ENCODE results near the gene AMIGO3. TPM values are rescaled to one million over a fixed set of nuclear protein-coding genes. Genes with fewer than 3 reads are reported as not detected.
A peak's percentile ranks its signal among the peaks of the same experiment; 100 is the strongest.

The AMIGO3 gene
- 1 to 10 TPM in 2 of 3 donors, not detected in 1; 1.3 to 1.9 TPM for total RNA-seq
- 0.56 TPM for total RNA-seq (2013)

DNA sequence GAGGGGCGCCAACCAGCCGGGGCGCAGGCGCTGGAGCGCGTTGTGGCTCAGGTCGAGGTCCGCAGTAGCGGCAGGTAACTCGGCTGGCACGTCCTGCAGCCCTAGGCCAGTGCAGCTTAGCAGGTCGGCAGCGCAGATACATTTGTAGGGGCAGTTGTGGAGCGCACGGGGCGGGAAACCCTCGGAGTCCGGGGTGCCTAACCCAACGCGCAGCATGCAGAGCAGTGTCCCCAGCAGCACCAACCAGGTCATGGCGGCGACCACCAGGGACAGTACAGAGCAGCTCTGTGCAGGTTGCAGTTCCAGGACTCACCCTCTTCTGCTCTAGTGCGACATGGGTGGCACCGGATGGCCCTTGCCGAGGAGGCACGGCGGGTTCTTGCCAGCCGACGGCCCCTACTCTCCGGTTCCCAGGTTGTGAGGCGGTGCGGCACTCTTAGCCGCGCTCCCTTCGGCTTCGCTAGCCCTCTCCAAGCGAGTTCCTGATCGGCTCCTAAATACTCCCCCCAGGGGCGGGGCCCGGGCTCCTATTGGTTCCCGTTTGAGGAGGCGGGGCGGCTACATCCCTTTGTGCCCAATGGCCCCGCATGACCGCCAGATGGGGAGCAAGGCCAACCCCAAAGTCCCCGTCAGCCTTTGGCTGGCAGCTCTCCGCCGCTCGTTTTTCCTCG is at the start of gene AMIGO3:
TSS of gene AMIGO3 (minus strand) at position 471 of the 671 bp plus-strand sequence. CDS start at position 252, 219 bp downstream.
- intact Hi-C loops (cut with micrococcal nuclease), result loop anchor here (1.0 to 2.0 kb wide), 2 partner anchors 31 to 67 kb away; partner anchors contain the start of genes IP6K1, MST1 and RNF123
- peaks cover 10% of the 10 kb centered on the region for H3K36me3 ChIP-seq (ENCODE audit: control insufficient read depth, insufficient read depth, low read length)
- H3K27me3 Mint-ChIP-seq (ENCODE audit: low read depth in 2 of 2), result no peaks in the 10 kb centered on the region
- H3K27me3 ChIP-seq (ENCODE audit: control insufficient read depth, insufficient read depth, low read length), result no peaks in the 10 kb centered on the region
- H3K27ac Mint-ChIP-seq, result peak within 1 kb of the TSS; percentile 87 to 93
- TF ChIP-seq, protein P1, sequence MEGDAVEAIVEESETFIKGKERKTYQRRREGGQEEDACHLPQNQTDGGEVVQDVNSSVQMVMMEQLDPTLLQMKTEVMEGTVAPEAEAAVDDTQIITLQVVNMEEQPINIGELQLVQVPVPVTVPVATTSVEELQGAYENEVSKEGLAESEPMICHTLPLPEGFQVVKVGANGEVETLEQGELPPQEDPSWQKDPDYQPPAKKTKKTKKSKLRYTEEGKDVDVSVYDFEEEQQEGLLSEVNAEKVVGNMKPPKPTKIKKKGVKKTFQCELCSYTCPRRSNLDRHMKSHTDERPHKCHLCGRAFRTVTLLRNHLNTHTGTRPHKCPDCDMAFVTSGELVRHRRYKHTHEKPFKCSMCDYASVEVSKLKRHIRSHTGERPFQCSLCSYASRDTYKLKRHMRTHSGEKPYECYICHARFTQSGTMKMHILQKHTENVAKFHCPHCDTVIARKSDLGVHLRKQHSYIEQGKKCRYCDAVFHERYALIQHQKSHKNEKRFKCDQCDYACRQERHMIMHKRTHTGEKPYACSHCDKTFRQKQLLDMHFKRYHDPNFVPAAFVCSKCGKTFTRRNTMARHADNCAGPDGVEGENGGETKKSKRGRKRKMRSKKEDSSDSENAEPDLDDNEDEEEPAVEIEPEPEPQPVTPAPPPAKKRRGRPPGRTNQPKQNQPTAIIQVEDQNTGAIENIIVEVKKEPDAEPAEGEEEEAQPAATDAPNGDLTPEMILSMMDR (IDR thresholded peaks at IDR 0.05), result peak; percentile 85
- H3K9me3 ChIP-seq (ENCODE audit: control insufficient read depth, insufficient read depth, low read length), result no peaks in the 10 kb centered on the region
- H3K4me3 ChIP-seq (ENCODE audit: low read length), result peak within 1 kb of the TSS; percentile 75
- WGBS (ENCODE audit: insufficient coverage), result under 1% methylated on average over 50 of the region's 50 CpGs
- peak; percentile 92 to 93 for DNase-seq
- H3K4me3 Mint-ChIP-seq, result peak within 1 kb of the TSS; percentile 93
- peak within 1 kb of the TSS; percentile 71 for H3K27ac ChIP-seq (ENCODE audit: low read length)
- H3K36me3 Mint-ChIP-seq, result no peaks in the 10 kb centered on the region
- peak; percentile 74 to 86 (median 75) for ATAC-seq
- peaks cover 32 to 42% of the 10 kb centered on the region in 2 donors for H3K4me1 Mint-ChIP-seq
- no peaks in the 10 kb centered on the region for H3K9me3 Mint-ChIP-seq
- peaks cover 42% of the 10 kb centered on the region for H3K4me1 ChIP-seq (ENCODE audit: control insufficient read depth, insufficient read depth, low read length)

DNA sequence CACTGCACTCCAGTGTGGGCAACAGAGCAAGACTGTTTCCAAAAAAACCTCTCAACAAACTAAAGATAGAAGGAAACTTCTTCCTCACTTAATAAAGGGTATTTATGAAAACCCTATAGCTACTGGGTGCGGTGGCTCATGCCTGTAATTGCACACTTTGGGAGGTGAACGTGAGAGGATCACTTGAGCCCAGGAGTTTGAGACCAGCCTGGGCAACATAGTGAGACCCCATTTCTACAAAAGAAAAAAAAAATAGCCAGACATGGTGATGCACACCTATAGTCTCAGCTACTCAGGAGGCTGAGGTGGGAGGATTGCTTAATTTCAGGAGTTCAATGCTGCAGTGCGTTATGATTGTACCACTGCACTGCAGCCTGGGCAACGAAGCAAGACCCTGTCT is 44.5 kb upstream of the AMIGO3 start:
- H3K27me3 Mint-ChIP-seq (ENCODE audit: low read depth in 2 of 2), result no peaks in the 10 kb centered on the region
- H3K27ac Mint-ChIP-seq, result no peak overlapping the region
- no peaks in the 10 kb centered on the region for H3K36me3 Mint-ChIP-seq
- TF ChIP-seq, protein P1 (IDR thresholded peaks at IDR 0.05), result no peak
- H3K4me3 ChIP-seq (ENCODE audit: low read length), result no peak overlapping the region
- DNase-seq, result no peak
- H3K36me3 ChIP-seq (ENCODE audit: control insufficient read depth, insufficient read depth, low read length), result peaks cover 2% of the 10 kb centered on the region
- ATAC-seq, result no peak
- 97% methylated on average over 3 of the region's 4 CpGs for WGBS (ENCODE audit: insufficient coverage)
- no peaks in the 10 kb centered on the region for H3K9me3 Mint-ChIP-seq
- intact Hi-C loops (cut with micrococcal nuclease), result no loop called here
- H3K27ac ChIP-seq (ENCODE audit: low read length), result no peak overlapping the region
- H3K4me1 ChIP-seq (ENCODE audit: control insufficient read depth, insufficient read depth, low read length), result no peaks in the 10 kb centered on the region
- no peaks in the 10 kb centered on the region for H3K9me3 ChIP-seq (ENCODE audit: control insufficient read depth, insufficient read depth, low read length)
- H3K4me3 Mint-ChIP-seq, result no peak overlapping the region
- H3K27me3 ChIP-seq (ENCODE audit: control insufficient read depth, insufficient read depth, low read length), result no peaks in the 10 kb centered on the region
- H3K4me1 Mint-ChIP-seq, result peaks cover 6 to 18% of the 10 kb centered on the region in 2 donors

DNA sequence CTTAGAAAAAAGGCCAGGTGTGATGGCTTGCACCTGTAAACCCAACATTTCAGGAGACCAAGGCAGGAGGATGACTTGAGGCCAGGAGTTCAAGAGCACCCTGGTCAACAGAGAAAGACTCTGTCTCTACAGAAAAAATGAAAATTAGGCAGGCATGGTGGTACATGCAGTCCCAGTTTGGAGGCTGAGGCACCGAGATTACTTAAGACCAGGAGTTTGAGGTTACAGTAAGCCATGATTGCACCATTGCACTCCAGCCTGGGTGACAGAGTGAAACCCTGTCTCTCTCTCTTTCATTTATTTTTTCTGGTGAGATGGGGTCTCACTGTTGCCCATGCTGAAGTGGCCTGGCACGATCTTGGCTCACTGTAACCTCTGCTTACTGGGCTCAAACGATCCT is 42.2 kb upstream of the AMIGO3 start:
- no peaks in the 10 kb centered on the region for H3K27me3 ChIP-seq (ENCODE audit: control insufficient read depth, insufficient read depth, low read length)
- H3K9me3 ChIP-seq (ENCODE audit: control insufficient read depth, insufficient read depth, low read length), result no peaks in the 10 kb centered on the region
- WGBS (ENCODE audit: insufficient coverage), result 92% methylated on average over 3 of the region's 3 CpGs
- H3K9me3 Mint-ChIP-seq, result no peaks in the 10 kb centered on the region
- no peaks in the 10 kb centered on the region for H3K4me1 ChIP-seq (ENCODE audit: control insufficient read depth, insufficient read depth, low read length)
- intact Hi-C loops (cut with micrococcal nuclease), result no loop called here
- H3K4me1 Mint-ChIP-seq, result peaks cover 17 to 29% of the 10 kb centered on the region in 2 donors
- TF ChIP-seq, protein P1 (IDR thresholded peaks at IDR 0.05), result no peak
- H3K36me3 ChIP-seq (ENCODE audit: control insufficient read depth, insufficient read depth, low read length), result peaks cover 2% of the 10 kb centered on the region
- H3K27ac Mint-ChIP-seq, result no peak overlapping the region
- no peak overlapping the region for H3K4me3 Mint-ChIP-seq
- ATAC-seq, result no peak
- no peak for DNase-seq
- H3K4me3 ChIP-seq (ENCODE audit: low read length), result no peak overlapping the region
- H3K36me3 Mint-ChIP-seq, result no peaks in the 10 kb centered on the region
- H3K27ac ChIP-seq (ENCODE audit: low read length), result no peak overlapping the region
- H3K27me3 Mint-ChIP-seq (ENCODE audit: low read depth in 2 of 2), result no peaks in the 10 kb centered on the region
